Neural progenitor cell (in vitro differentiated cells): ENCODE results near the gene SLC44A1. TPM values are rescaled to one million over a fixed set of nuclear protein-coding genes. Genes with fewer than 3 reads are reported as not detected.
A peak's percentile ranks its signal among the peaks of the same experiment; 100 is the strongest.

ENCODE experiments used
- DNase-seq: peaks from one replicate; pipeline ENCODE4 v3.0.0-alpha.2; 2016; ENCODE audit warnings: low spot score
- H2AFZ ChIP-seq: fragments of 200-600 bp; sonication (generic); replicated peaks from 2 replicates; pipeline ENCODE4 v1.6.1; 2016; ENCODE audit warnings: antibody characterized with exemption
- H3F3A ChIP-seq: fragments of 200-600 bp; sonication (generic); 2 replicates; pipeline ENCODE4 v1.6.1; 2016; ENCODE audit warnings: antibody characterized with exemption, low read depth
- H3K27ac ChIP-seq: fragments of 200-600 bp; sonication (generic); 2 replicates; pipeline ENCODE4 v1.5.1; 2016; ENCODE audit warnings: mild to moderate bottlenecking
- H3K27me3 ChIP-seq: fragments of 200-600 bp; sonication (generic); 2 replicates; pipeline ENCODE4 v1.6.1; 2016; ENCODE audit warnings: mild to moderate bottlenecking, moderate library complexity
- H3K36me3 ChIP-seq: fragments of 200-600 bp; sonication (generic); 2 replicates; pipeline ENCODE4 v1.5.1; 2016
- H3K4me1 ChIP-seq: fragments of 200-600 bp; sonication (generic); 2 replicates; pipeline ENCODE4 v1.6.1; 2016; ENCODE audit warnings: mixed run types
- H3K4me2 ChIP-seq: fragments of 200-600 bp; sonication (generic); 2 replicates; pipeline ENCODE4 v1.6.1; 2016
- H3K4me3 ChIP-seq: fragments of 200-600 bp; sonication (generic); 2 replicates; pipeline ENCODE4 v1.5.1; 2016
- H3K79me2 ChIP-seq: fragments of 200-600 bp; sonication (generic); 2 replicates; pipeline ENCODE4 v1.6.1; 2016; ENCODE audit warnings: low read depth
- H3K9ac ChIP-seq: fragments of 200-600 bp; sonication (generic); 2 replicates; pipeline ENCODE4 v1.6.1; 2016
- H3K9me3 ChIP-seq: fragments of 200-600 bp; sonication (generic); 2 replicates; pipeline ENCODE4 v1.5.1; 2016; ENCODE audit warnings: low read depth
- H4K20me1 ChIP-seq: fragments of 200-600 bp; sonication (generic); 2 replicates; pipeline ENCODE4 v1.6.1; 2016; ENCODE audit warnings: low read depth
- H3K27ac Mint-ChIP-seq: 3 replicates; pipeline ENCODE4 v1.8.0; 2021; ENCODE audit warnings: mixed read lengths
- H3K27me3 Mint-ChIP-seq: 2 replicates; pipeline ENCODE4 v1.8.0; 2022; ENCODE audit warnings: low read depth, mild to moderate bottlenecking, inconsistent platforms, moderate library complexity, mixed read lengths; ENCODE audit not compliant: insufficient read depth
- H3K36me3 Mint-ChIP-seq: 3 replicates; pipeline ENCODE4 v1.8.0; 2021; ENCODE audit warnings: mixed read lengths
- H3K4me1 Mint-ChIP-seq: 3 replicates; pipeline ENCODE4 v1.8.0; 2021; ENCODE audit warnings: mixed read lengths
- H3K4me3 Mint-ChIP-seq: 3 replicates; pipeline ENCODE4 v1.8.0; 2021; ENCODE audit warnings: mild to moderate bottlenecking, moderate library complexity, mixed read lengths
- H3K9me3 Mint-ChIP-seq: 3 replicates; pipeline ENCODE4 v1.8.0; 2020; ENCODE audit warnings: mixed read lengths
- CTCF ChIP-seq: fragments of 200-600 bp; sonication (generic); IDR thresholded peaks from 2 replicates; pipeline ENCODE4 v1.5.1; 2017; ENCODE audit warnings: antibody characterized with exemption, mild to moderate bottlenecking
- EZH2 ChIP-seq: fragments of 200-600 bp; sonication (generic); IDR thresholded peaks from 2 replicates; pipeline ENCODE4 v1.6.1; 2017; ENCODE audit warnings: antibody characterized with exemption, mild to moderate bottlenecking, moderate library complexity
- EZH2phosphoT487 ChIP-seq: fragments of 200-600 bp; sonication (generic); IDR thresholded peaks from 2 replicates; pipeline ENCODE4 v1.6.1; 2017; ENCODE audit warnings: antibody characterized with exemption
- total RNA-seq: library from RNA; depleted of rRNA; stranded (reverse); fragments of >200 nt; gene quantifications from 2 replicates; pipeline ENCODE4 v1.2.3, GENCODE V29; 2015; ENCODE audit warnings: low replicate concordance

SLC44A1 gene
- total RNA-seq, 1 donor from 2014 or later: 41.4 TPM

DNA sequence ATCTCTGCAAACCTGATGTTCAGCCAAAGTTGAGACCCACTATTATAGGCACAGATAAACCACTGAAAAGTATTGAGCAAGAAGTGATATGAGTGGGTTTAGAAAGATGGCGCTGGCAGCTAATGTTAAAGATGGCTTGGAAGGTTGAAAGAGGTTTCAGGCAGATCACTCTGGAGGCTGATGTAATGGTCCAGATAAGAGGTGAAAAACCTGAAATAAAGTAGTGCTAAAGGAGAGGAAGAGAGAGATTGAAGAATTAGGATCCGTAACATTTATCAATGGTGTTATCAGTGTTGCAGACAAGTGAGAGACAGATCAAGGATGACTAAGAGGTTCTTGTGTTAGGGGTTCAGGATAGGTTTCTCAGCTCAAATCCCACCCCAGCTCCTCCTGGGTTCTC lies 58.3 kb downstream of the SLC44A1 start:
- Histone ChIP-seq H3K9ac (no peak overlapping the region), H3K4me1 (peaks cover 3% of the 10 kb centered on the region), H3K4me3 (no peak overlapping the region), H3K79me2 (peaks cover 5% of the 10 kb centered on the region), H3K36me3 (no peaks in the 10 kb centered on the region), H4K20me1 (no peaks in the 10 kb centered on the region), H3K27me3 (no peaks in the 10 kb centered on the region), H3K9me3 (no peaks in the 10 kb centered on the region), H2AFZ (no peak overlapping the region), H3K27ac (no peak overlapping the region), H3F3A (peaks cover under 1% of the 10 kb centered on the region), H3K4me2 (no peak overlapping the region)
- no peak overlapping the region for H3K27ac Mint-ChIP-seq
- no peaks in the 10 kb centered on the region for H3K27me3 Mint-ChIP-seq
- TF ChIP-seq EZH2: no peak
- H3K36me3 Mint-ChIP-seq: peaks cover 5% of the 10 kb centered on the region
- no peaks in the 10 kb centered on the region for H3K9me3 Mint-ChIP-seq
- H3K4me1 Mint-ChIP-seq: no peaks in the 10 kb centered on the region
- H3K4me3 Mint-ChIP-seq: no peak overlapping the region
- DNase-seq: no peak

DNA sequence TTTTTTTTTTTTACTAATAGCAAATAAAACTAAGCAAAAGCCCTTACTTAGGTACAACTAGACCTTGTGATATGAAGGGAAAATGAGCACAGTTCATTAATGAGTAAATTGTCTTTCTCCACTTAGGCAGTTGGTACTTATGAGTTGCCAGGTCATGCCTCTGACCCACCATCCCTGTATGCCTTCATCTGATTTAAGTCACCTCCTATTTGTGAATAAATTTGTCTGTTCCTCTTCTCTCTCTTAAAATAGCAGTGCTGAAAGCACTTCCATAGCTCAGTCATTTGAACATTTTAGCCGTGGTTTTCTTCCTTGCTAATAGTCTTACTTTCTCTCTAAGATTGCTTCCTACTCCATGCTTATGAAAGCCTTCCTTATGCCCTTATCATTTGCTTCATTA lies 61.4 kb downstream of the SLC44A1 start:
- Mint-ChIP-seq H3K4me1 (peaks cover 7% of the 10 kb centered on the region), H3K36me3 (peaks cover 5% of the 10 kb centered on the region), H3K4me3 (no peak overlapping the region), H3K27me3 (no peaks in the 10 kb centered on the region), H3K27ac (no peak overlapping the region), H3K9me3 (no peaks in the 10 kb centered on the region)
- Histone ChIP-seq H3K4me3 (no peak overlapping the region), H3K27ac (no peak overlapping the region), H3K4me2 (no peak overlapping the region), H3F3A (no peaks in the 10 kb centered on the region), H3K9ac (no peak overlapping the region), H4K20me1 (no peaks in the 10 kb centered on the region), H3K79me2 (no peaks in the 10 kb centered on the region), H3K27me3 (no peaks in the 10 kb centered on the region), H2AFZ (no peak overlapping the region), H3K36me3 (no peaks in the 10 kb centered on the region), H3K4me1 (peaks cover 21% of the 10 kb centered on the region), H3K9me3 (no peaks in the 10 kb centered on the region)
- no peak for DNase-seq
- no peak for TF ChIP-seq EZH2phosphoT487
- TF ChIP-seq EZH2: no peak
- TF ChIP-seq CTCF: no peak

DNA sequence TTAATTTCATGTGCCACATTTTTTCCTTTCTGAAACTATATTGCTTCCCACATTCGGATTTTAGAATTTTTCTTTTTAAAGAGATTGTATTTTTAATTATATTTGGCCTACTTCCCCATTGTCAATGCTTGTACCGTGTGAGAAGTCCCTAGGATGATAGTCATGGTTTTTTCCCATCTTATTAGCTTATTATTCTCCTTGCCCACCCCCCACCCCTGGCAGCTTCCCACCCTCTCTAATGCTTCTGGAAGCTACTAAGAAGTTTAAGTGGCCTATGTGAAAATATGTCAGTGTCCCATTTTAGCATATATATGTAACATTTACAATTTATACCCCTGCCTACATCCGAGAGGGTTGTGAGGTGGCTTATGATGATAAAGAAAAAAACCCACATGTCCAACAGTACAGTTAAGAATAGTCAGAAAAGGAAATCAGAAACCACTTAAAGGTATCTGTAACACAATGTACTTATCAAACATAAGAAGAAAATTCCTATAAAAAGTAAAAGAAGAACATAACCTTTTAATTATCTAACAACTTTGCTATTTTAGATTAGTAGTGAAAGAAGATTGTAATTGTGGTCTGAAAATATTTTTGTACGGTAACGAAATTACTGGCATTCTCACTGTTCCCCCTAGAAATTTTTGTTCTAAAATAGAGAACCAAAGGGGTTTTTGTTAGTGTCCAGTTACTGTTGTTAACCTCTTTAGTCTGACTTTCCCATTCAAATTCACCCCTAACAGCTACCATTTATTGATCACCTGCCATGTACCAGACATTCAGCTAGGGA lies 62.1 kb downstream of the SLC44A1 start:
- Histone ChIP-seq H4K20me1 (no peaks in the 10 kb centered on the region), H3K9ac (no peak overlapping the region), H2AFZ (no peak overlapping the region), H3K27ac (no peak overlapping the region), H3K4me1 (peaks cover 21% of the 10 kb centered on the region), H3K27me3 (no peaks in the 10 kb centered on the region), H3K9me3 (no peaks in the 10 kb centered on the region), H3K36me3 (no peaks in the 10 kb centered on the region), H3K4me3 (no peak overlapping the region), H3K79me2 (no peaks in the 10 kb centered on the region), H3F3A (no peaks in the 10 kb centered on the region), H3K4me2 (no peak overlapping the region)
- Mint-ChIP-seq H3K4me3 (no peak overlapping the region), H3K27ac (peak overlapping the region; percentile 6), H3K4me1 (peaks cover 7% of the 10 kb centered on the region), H3K9me3 (no peaks in the 10 kb centered on the region), H3K36me3 (peaks cover 5% of the 10 kb centered on the region), H3K27me3 (no peaks in the 10 kb centered on the region)
- TF ChIP-seq EZH2phosphoT487: no peak
- TF ChIP-seq CTCF: no peak
- no peak for TF ChIP-seq EZH2
- no peak for DNase-seq

DNA sequence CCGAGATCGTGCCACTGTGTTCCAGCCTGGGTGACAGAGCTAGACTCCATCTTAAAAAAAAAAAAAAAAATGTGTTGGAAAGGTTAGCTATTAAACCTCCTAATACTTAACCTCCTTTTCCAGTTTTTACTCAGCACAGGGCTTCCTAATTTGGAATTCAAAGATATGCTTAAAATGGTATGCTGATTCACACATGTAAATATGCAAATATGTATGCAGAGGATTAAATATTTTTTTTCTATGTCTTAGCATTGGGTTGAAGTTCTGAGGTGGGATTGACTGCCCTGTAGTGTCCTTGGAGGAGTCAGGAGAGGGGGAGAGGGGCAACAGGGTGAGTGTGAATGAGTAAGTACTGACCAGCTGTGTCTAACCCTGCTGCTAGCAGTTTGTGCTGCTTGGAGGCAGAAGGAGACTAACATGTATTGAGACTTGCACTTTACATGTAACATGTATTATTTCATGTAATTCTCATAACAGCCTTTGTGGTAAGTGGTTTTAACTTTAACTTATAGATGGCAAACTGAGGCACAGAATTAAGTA lies 63.2 kb downstream of the SLC44A1 start:
- Histone ChIP-seq H3K27ac (no peak overlapping the region), H3K27me3 (no peaks in the 10 kb centered on the region), H3F3A (no peaks in the 10 kb centered on the region), H3K4me3 (no peak overlapping the region), H3K36me3 (no peaks in the 10 kb centered on the region), H3K79me2 (no peaks in the 10 kb centered on the region), H3K9me3 (no peaks in the 10 kb centered on the region), H2AFZ (no peak overlapping the region), H3K4me1 (peaks cover 25% of the 10 kb centered on the region), H4K20me1 (no peaks in the 10 kb centered on the region), H3K4me2 (no peak overlapping the region), H3K9ac (no peak overlapping the region)
- Mint-ChIP-seq H3K27me3 (no peaks in the 10 kb centered on the region), H3K4me1 (peaks cover 7% of the 10 kb centered on the region), H3K27ac (no peak overlapping the region), H3K9me3 (no peaks in the 10 kb centered on the region), H3K36me3 (peaks cover 5% of the 10 kb centered on the region), H3K4me3 (no peak overlapping the region)
- no peak for DNase-seq
- TF ChIP-seq EZH2phosphoT487: no peak
- TF ChIP-seq CTCF: no peak
- no peak for TF ChIP-seq EZH2
